ENCODE data around the gene TRMT11.

GRCh38 chr6:125970760-125971159, 15.6 kb upstream of the TRMT11 start:
- TF ChIP-seq CTCF (IDR thresholded peaks at IDR 0.05; ENCODE audit: insufficient read depth, low read length, poor library complexity, severe bottlenecking) (no peak), EZH2phosphoT487 (conservative IDR thresholded peaks at IDR 0.05; ENCODE audit: low read length) (no peak)

Data from SU-DHL-6 (cell line).